Retina (tissue), 1 donor: ENCODE data around the gene TNFAIP8.

Experiments used
- DNase-seq: peaks from one replicate; pipeline ENCODE4 v3.0.0-alpha.2; 2016

TNFAIP8 gene

GRCh38 chr5:119355685-119356611 is at the start of gene TNFAIP8:
TNFAIP8 (plus strand) TSS chr5:119356019; CDS start chr5:119356091, 72 bp downstream.
- peak; percentile 80 for DNase-seq

GRCh38 chr5:119307170-119307569 is 48.6 kb upstream of the TNFAIP8 start:
- DNase-seq: no peak

GRCh38 chr5:119309326-119309725 is 46.5 kb upstream of the TNFAIP8 start:
- no peak for DNase-seq

- DNase-seq: no peak
These were observed 44.1 kb upstream of the TNFAIP8 start for GRCh38 chr5:119311688-119312087.

GRCh38 chr5:119312403-119312802 is 43.4 kb upstream of the TNFAIP8 start:
- no peak for DNase-seq

- no peak for DNase-seq
These were observed 42.6 kb upstream of the TNFAIP8 start for GRCh38 chr5:119313197-119313596.

GRCh38 chr5:119313658-119314605 is 41.9 kb upstream of the TNFAIP8 start:
- no peak for DNase-seq

- no peak for DNase-seq
These were observed 40.3 kb upstream of the TNFAIP8 start for GRCh38 chr5:119315516-119315949.

GRCh38 chr5:119316086-119316485 is 39.7 kb upstream of the TNFAIP8 start:
- DNase-seq: no peak

GRCh38 chr5:119316906-119317305 is 38.9 kb upstream of the TNFAIP8 start:
- DNase-seq: no peak

- no peak for DNase-seq
These were observed 37.4 kb upstream of the TNFAIP8 start for GRCh38 chr5:119318256-119318894.

- no peak for DNase-seq
These were observed 36.4 kb upstream of the TNFAIP8 start for GRCh38 chr5:119319401-119319800.

GRCh38 chr5:119319890-119320289 is 35.9 kb upstream of the TNFAIP8 start:
- DNase-seq: no peak

- DNase-seq: no peak
These were observed 34.1 kb upstream of the TNFAIP8 start for GRCh38 chr5:119321569-119322311.

GRCh38 chr5:119322312-119322947 is 33.4 kb upstream of the TNFAIP8 start:
- no peak for DNase-seq

GRCh38 chr5:119322948-119323537 is 32.8 kb upstream of the TNFAIP8 start:
- DNase-seq: no peak

- no peak for DNase-seq
These were observed 32.2 kb upstream of the TNFAIP8 start for GRCh38 chr5:119323601-119324000.

GRCh38 chr5:119324842-119325241 is 31.0 kb upstream of the TNFAIP8 start:
- DNase-seq: no peak

GRCh38 chr5:119327018-119327417 is 28.8 kb upstream of the TNFAIP8 start:
- DNase-seq: no peak

- DNase-seq: no peak
These were observed 26.8 kb upstream of the TNFAIP8 start for GRCh38 chr5:119328753-119329602.
